ENCODE measurements around the gene UFD1.

Gene UFD1

DNA sequence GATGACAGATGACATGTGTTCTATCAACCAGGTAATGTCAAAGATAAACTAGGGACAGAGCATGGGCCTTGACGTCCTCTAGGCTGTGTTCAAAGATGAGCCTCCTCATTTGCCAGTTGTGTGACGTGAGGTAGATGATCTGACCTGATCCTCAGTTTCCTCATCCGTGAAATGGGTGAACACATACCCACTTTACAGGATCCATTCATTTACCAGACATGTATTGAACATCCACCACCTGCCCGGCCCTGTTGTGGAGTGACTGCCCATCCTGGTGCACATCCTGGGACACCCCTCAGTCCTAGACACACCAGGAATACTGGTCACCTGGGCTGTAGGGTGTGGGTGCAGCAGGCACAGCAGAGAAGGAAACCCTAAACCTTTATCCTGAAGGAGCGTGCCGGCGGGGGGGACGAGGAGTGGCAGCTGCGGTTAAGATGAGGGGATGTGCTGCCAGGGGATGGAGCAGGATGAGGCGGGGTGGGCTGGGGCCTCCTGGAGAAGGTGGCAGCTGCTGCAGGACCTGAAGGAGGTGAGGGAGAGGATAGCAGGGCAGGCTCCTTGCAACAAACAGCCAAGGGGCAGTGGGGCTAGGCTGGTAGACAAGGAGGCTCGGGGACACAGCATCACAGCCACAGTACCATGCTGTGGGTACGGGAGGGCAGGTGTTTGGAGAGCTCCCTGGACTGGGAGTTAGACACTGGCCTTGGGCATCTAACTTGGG is 36.8 kb upstream of the UFD1 start:
- no peak for DNase-seq (ENCODE audit: low spot score)

DNA sequence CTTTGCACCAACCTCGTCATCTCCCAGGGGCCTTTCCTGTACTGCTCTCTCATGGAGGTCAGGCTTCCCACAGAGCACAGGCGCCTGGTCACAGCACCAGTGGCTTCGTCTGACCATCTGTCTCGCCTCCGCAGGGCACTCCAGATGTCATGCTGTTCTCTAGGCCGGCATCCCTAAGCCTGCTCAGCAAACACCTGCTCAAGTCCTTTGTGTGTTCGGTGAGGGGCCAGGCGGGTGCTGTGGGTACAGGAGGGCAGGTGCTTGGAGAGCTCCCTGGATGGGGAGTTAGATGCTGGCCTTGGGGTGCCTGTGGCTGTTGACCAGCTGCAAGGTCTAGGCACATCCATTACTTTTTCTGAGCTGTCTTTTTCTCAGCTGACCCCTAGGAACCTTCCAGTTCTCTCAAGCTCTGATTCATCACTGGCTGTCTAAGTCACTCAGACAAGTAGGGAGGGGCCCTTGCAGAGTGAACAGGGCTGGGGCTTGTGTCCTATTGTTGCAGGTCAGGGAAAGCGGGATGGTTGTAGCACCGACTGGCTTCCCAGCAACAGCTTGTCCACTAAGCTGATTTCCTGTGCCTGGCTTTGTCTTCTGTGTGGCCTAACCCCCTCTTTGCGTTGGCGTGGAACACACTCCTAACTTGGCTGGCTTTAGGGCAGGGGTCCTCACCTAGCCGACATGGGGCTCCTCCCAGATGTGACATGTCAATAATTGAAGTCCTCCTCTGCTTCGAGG is 36.0 kb upstream of the UFD1 start:
- DNase-seq (ENCODE audit: low spot score): no peak

DNA sequence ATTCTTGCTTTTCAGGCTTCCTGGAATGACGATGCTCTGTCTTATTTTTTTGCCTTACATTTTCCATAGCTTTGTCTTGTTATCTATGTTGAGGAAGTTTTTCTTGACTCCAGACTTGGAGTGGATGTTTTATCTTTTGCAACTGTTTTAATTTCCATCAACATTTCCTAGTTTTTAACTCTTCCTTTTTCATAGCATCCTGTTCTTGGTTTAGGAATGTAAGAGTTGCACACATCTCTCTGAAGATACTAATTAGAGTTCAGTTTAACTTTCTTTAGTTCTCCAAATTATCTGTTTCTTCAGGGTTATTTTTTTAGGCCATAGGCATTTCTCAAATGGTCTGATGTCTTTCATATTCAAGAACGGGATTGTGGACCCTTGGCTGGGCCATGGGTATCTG is 34.8 kb upstream of the UFD1 start:
- DNase-seq (ENCODE audit: low spot score): no peak

DNA sequence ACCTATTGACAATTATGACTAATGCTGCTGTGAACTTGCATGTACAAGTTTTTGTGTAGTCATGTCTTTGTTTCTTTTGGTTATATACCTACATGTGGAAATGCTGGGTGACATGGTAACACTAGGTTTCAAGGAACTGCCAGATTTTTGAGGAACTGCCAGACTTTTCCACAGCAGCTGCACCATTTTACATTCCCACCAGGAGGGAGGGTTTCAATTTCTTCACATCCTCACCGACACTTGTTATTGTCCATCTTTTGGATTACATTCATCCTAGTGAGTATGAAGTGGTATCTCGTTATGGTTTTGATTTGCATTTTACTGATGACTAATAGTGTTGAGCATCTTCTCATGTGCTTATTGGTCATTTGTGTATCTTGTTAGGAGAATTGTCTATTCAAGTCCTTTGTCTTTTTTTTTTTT is 31.9 kb upstream of the UFD1 start:
- no peak for DNase-seq (ENCODE audit: low spot score)

DNA sequence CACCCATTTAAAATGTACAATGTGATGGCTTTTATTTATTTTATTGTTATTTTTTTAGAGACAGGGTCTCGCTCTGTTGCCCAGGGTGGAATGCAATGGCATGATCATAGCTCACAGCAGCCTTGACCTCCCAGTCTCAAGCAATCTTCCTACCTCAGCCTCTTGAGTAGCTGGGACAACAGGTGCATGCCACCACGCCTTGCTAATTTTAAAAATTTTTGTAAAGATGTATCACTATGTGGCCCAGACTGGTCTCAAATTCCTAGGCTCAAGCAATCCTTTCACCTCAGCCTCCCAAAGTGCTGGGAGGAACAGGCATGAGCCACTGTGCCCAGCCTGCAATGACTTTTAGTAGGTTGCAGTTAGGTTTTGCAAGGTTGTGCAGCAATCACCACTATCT is 30.9 kb upstream of the UFD1 start:
- no peak for DNase-seq (ENCODE audit: low spot score)

DNA sequence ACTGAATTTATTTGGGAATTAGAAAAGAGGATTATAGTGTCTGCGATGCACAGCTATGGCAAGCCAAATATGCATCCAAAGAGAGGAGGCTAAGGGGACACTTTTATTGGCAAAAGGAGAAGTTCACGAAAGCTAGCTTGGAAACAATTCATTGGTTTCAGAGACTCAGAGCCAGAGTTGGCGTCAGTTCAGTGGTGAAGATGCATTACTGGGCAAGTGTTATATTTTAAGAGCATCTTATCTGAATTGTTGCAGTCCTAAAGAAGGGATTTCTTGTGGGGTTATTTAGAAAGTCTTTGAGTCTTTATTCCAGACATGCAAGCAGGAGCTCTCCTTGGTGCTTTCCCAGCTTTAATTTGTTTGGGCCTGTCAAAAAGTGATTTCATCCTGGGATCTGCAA is 30.2 kb upstream of the UFD1 start:
- no peak for DNase-seq (ENCODE audit: low spot score)

DNA sequence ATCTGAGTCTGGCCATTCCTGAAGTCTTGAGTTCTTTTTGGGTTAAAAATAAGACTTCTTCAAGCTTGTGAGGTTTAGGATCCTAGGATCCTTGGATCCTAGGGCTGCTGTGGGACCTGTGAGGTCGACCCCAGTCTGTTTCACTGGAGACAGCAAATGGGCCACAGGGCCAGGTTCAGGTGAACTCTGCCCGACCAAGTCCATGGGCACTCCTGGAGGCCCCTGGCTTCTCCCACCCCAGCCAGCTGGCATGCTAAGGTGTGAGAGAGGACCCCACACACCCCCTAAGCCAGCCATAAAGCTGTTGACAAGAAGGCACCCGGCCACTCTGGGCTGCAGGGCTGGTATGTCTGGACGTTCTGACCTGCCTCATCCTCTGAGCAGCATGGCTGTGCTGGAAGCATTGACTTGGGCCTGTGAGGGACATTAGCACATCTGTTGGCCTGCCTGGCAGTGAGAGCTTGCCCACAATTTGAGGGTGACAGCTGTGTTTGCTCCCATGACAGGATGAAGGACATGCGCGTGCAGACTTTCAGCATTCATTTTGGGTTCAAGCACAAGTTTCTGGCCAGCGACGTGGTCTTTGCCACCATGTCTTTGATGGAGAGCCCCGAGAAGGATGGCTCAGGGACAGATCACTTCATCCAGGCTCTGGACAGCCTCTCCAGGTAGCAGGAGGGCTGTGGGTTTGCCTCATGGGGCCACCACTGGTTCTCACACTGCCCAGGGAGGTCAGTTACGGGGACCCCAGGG is 29.2 kb upstream of the UFD1 start:
- DNase-seq (ENCODE audit: low spot score): no peak

DNA sequence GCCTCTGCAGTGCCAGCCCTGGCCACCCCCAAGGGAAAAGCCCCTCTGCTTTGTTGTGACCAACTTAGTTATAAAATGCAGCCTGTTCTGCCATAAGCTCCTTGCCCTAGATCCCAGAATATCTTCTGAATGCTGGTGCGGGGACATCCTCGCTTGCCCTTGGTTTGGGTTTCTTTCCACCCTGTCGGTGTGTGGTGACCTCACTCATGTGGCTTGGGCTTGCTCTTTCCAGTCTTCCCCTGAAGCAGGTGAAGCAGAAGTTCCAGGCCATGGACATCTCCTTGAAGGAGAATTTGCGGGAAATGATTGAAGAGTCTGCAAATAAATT is 28.5 kb upstream of the UFD1 start:
- DNase-seq (ENCODE audit: low spot score): no peak

DNA sequence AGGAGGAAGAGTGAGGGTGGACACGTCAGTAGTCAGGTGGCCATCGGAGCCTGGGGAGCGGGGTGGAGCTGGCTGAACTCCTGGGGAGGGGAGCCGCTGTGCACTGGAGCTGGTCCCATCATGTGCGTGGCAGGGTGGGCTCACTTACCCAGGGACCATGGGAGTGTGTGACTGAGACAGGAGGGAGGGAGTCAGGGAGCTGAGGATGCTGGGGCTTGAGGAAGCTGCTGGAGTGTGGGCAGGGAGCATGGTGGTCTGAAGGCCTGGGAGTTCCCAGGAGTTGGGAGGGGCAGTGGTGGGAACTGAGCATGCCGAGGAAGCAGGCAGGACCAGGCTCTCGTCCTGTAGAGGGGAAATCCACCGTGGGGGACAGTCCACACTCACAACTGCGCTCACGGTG is 27.2 kb upstream of the UFD1 start:
- no peak for DNase-seq (ENCODE audit: low spot score)

DNA sequence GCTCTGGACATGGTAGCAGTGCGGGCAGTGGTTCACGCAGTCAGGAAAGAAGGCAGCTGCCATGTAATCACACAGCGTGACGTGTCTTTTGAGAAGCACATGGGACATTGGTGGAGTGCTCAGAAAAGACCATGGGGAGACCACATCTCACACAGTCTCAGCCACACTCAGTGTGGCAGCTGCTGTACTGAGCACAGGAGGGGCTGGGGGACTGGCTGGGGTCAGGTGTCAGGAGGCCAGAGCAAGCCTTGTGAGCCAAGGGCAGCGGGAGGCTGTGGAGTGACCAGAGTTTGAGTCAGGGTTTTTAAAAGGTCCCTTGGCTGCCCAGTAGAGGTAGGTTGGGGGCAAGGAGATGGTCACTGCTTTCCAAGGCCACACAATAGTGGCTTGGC is 26.7 kb upstream of the UFD1 start:
- DNase-seq (ENCODE audit: low spot score): no peak

DNA sequence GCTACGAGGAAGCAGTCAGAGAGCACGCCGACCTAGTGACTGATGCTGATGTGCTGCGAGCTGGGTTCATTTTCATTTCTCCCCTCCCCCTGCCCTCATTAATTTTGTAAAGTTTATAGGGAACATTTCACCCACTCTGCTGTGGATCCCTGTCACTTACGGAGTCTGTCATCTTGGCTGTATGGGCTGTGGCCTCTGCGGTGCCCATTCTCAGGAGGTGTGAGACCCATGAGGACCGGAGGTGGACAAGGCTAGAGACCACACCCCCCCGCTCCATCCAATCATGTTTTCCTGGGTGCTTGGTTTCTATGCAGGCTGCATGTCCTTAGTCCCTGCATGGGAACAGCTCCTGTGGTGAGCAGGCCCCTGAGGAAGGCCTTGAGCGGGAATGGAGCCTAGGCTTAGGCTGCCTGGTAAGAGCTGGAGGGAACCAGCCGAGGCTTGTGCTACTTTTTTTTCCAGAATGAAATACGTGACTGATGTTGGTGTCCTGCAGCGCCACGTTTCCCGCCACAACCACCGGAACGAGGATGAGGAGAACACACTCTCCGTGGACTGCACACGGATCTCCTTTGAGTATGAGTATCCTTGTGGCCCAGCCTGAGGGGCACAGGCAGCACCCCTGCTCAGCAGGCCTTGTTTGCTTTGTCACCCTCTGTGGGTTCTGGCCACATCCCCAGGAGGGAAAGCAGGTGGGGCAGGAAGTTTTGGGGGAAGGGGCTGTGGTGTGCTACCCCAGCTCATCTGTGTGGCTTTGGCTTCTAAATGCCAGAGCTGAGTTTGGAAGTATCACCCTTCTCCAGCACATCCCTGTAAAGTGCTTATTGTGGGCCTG is 26.1 kb upstream of the UFD1 start:
- DNase-seq (ENCODE audit: low spot score): no peak

DNA sequence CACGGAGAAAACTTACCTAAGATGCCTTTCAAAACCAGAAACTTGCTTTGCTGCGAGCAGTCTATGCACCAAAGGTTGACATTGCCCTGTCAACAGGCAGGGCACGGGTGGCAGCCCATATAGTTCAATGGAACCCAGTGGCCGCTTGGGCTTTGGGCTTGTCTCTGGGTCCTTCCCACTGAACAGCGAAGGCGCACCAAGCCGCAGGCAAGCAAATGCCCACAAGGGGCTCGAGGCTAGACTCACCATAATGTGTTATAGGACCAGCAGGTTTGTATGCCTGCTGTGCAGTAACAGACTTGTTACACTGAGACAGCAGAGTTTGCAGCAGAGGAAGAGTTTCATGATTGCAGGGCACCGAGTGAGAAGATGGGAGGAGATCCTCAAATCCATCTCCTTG is 24.9 kb upstream of the UFD1 start:
- no peak for DNase-seq (ENCODE audit: low spot score)

DNA sequence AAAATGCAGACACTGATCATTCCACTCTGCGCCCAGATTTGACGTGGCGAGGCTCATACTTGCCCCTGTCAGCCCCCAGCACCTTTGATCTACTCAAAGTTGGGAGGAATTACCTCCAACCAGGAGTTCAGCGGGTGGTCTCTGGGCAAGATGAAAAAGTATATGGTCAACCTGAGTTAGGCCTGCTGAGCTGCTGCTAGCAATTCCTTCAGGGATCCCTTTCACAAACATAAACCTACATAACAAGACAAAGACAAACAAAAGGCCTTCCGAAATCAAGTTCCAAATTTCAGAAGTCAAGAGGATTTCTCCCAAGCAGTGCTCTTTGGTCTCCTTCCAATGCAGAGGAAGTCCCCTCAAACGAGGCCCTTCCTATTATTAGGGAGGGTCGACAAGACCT is 24.4 kb upstream of the UFD1 start:
- DNase-seq (ENCODE audit: low spot score): no peak

DNA sequence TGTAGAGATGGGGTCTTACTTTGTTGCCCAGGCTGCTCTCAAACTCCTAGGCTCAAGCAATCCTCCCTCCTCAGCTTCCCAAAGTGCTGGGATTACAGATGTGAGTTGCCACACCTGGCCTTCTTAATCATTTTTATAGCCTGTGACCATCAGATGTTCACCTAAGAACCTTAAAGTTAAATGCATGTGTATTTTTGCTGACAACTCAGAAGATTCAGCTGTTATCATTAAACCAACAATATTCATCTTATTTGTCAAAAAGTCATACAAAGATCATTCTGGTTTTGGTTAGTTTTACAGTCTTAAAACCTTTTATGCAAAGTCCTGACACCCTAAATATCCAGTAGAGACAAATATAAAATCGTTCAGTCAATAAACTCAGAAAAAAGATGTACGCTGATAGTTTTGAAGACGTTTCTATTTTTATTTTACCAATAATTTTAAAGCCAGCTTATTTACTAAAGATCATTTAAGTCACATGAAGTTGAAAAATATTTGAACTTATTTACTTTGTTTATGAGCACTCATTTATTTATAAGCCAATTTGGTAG is 23.0 kb upstream of the UFD1 start:
- no peak for DNase-seq (ENCODE audit: low spot score)

DNA sequence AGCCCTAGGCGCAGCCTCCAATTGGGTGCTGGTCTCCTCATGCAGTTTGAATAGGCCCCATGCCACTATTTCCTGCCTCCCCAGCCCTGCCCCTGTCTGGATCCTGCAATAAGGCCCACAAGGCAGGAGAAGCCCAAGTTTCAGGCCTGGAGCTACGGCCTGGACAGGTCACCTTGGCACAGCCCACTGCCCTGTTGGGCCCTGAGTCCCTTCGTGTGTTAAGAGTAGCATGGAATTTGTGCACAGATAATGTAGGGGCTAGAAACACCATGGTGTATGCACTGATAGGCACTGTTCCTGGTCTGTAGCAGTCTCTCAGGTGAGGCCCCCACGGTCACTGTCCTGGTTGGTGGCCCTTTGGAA is 20.9 kb upstream of the UFD1 start:
- DNase-seq (ENCODE audit: low spot score): no peak

DNA sequence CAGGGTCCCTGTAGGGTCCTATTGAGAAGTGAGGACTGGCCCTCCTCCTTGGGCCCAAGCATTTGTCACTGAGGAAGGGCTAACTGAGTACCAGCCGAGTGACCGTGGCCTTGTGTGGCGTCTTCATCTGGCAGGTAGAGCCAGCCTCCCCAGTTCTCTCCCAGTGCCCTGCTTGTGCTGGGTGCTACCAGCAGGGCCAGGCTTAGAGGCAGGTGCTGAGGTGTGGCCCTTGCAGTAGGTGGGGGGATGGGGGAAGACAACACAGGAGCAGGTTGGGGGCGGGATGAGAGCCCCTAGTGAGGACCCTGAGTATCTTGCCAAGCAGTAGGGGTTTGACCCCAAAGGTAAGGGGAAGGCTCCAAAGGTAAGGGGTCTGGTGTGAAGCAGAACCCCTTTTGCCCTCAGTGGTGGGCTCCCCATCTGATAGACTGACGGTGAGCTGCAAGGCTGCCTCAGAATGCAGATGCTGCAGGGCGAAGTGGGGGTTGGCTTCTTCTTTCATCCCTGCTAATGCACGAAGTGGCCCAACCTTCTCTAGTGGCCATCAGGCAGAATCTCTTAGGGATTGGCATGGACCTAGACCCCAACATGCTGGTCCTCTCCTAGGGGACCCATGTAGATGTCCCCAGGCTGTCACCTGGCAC is 20.4 kb upstream of the UFD1 start:
- DNase-seq (ENCODE audit: low spot score): no peak

DNA sequence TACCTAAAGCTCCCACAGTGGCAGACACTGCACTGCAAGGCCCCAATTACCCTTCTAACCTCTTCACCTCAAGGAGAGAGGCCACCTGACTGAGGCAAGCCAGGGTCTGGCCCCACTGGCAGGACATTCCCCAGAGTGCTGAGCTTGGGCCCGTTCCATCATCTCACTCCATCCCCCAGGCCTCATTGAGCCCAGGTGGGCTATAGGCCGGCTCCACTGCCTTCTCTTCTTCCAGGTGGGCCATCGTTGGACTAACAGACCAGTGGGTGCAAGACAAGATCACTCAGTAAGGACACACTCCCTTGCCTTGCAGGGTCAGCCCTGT is 19.8 kb upstream of the UFD1 start:
- DNase-seq (ENCODE audit: low spot score): no peak

DNA sequence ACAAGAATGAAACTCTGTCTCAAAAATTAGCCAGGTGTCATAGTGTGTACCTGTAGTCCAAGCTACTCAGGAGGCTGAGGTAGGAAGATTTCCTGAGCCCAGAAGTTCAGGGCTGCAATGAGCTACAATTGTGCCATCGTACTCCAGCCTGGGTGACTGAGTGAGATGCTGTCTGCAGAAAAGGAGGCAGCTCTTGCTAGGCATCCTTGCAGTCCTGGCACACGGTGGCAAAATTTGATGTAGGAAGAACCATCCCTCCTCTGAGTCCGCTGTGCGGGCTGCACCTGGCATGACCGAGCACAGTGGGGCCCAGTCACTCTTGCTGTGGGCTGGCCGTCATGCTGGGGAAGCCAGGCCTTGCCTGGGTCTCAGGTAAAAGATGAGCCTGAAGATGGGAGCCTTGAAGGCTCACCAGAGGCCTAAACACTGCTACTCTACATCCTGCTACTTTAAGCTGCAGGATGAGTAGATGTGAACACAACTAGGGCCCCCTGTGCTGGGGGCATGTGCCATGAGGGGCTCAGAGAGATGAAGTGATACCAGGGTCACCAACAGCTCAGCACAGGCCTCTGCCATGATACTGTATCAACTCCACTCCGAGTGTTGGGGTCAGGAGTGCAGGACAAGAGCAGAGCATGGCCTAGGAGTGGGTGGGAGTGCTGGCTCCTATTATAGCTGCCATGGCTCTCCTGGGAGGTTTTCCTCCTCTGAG is 19.3 kb upstream of the UFD1 start:
- DNase-seq (ENCODE audit: low spot score): no peak

DNA sequence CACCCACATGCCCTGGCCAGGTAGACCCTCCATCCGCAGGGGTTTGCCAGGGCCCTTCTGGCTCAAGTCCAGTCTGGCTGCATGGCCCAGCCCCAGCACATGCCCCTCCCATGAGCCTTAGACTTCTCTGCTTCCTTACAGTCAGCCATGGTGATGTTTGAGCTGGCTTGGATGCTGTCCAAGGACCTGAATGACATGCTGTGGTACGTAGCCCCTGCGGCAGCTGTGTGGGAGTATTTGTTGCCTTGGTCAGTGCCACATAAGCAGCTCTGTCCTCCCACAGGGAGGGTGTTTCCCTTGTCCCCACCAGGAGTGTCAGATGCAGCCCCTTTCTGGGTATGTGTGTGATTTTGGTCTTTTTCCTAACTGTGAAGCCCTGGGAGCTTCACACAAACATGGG is 18.3 kb upstream of the UFD1 start:
- peak; percentile 71 for DNase-seq (ENCODE audit: low spot score)

DNA sequence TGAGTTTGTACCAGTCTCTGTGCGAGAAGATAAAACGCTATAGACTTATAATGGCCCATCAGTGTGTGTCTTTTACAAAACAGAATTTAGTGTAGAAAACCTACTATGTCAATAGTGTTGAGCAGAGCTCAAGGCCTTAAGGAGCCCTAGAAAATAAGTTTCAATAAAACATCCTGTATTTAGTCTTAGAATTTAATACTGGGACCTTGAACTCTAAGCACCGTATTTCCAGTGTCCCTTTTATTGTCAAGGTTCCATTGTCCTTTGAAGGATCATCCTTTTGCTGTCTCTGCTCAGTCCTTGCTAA is 17.3 kb upstream of the UFD1 start:
- DNase-seq (ENCODE audit: low spot score): no peak

DNA sequence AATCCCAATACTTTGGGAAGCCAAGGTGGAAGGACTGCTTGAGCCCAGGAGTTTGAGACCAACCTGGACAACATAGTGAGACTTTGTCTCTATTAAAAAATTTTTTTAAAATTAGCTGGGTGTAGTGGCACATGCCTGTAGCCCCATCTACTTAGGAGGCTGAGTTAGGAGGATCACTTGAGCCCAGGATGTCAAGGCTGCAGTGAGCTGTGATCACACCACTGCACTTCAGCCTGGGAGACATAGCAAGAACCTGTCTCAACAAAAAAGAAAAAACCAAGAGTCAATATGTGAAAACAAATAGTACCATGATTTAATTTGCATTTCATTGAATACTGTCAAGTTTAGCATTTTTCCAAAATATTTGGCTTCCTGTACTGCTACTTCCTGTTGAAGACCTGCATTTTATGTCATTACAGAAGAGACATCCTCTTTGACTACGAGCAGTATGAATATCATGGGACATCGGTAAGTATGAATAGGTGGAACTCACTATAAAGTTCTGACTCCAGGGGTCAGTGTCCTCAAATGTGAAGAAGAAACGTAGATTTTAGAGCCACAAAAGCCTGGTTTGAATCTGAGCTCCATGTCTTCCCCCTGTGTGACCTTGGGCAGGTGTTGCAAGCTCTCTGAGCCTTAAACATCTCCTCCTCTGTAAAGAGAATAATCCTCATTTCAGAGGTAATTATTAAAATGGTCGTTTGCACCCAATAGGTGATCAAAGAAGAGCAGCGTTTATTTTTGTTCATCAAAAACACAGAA is 16.8 kb upstream of the UFD1 start:
- DNase-seq (ENCODE audit: low spot score): no peak

Data from RKO (cell line).